NCI-H2081 (cell line): ENCODE data around the gene CHRNA9.
"Not testable (repeated sequence)": the region's sequence is repeated elsewhere in the genome, so short reads cannot be mapped to it uniquely, and the experiment has no call there.

ENCODE experiments used
- DNase-seq, 2 experiments: peaks; one replicate each; lab custom pipeline; 2025; lab: John Stamatoyannopoulos, UW

The CHRNA9 gene

GRCh38 chr4:40388239-40388638, 53.1 kb downstream of the CHRNA9 start:
- DNase-seq: no peak

GRCh38 chr4:40389986-40390385, 54.9 kb downstream of the CHRNA9 start:
- DNase-seq: no peak

DNA sequence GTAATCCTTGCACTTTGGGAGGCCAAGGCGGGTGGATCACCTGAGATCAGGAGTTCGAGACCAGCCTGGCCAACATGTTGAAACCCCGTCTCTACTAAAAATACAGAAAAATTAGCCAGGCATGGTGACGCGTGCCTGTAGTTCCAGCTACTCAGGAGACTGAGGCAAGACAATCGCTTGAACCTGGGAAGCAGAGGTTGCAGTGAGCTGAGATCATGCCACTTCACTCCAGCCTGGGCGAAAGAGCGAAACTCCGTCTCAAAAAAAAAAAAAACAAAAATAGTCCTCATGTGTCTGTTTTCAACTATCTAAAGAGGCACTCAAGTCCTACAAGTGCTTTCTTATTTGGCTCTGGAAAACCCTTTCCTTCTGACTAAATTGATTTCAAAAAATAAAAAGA, 57.1 kb downstream of the CHRNA9 start:
- DNase-seq: not testable (repeated sequence)

DNA sequence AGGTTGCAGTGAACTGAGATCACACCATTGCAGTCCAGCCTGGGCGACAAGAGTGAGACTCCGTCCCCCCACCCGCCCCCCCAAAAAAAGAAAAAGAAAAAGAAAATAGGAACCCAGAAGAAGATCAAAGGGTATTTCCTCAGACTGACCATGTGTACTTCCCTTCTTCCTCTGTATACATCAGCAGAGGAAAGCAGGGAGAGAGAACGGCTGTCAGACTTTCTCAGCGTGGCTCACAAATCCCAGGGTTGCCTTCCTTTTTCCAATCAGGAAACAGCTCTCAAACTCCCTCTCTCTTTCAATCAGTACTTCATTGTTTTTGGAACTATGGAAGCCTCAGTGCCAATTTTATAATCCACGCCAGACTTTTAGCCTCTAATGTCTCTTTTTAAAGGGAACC, 59.1 kb downstream of the CHRNA9 start:
- no peak for DNase-seq

GRCh38 chr4:40395166-40395900, 60.2 kb downstream of the CHRNA9 start:
- DNase-seq: no peak

GRCh38 chr4:40395908-40396793, 61.0 kb downstream of the CHRNA9 start:
- DNase-seq: peak; percentile 24 to 75

DNA sequence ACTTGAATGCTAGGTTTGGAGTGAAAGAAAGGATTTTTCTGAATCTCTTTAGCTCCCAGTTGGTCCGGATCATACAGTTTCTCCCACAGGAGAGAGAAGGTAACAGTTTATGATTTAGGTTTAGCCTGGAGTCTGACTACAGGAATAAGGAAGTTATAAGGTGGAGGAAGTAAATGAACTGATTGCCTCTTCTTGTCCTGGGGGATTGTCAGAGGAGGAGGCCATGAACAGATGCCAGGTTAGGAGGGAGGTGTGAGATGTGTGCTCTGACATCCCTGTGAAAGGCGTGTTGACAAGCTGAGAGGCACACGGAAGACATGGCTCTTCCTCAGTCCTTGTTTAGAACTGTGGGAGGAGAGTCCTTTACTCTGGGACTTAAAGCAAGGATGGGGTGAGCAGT, 64.4 kb downstream of the CHRNA9 start:
- DNase-seq: no peak

DNA sequence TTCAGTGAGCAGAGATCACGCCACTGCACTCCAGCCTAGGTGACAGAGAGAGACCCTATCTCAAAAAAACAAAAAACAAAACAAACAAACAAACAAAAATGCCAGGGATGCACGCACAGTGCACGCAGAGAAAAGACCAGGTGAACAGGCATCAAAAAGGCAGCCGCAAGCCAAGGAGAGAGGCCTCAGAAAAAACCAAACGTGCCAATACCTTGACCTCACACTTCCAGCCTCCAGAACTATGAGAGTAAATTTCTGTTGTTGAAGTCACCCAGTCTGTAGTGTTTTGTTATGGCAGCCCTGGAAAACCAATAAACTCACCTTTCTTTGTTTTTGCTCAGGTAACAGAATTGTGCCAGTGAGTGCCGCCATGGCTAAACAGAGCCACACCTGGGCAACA, 66.0 kb downstream of the CHRNA9 start:
- DNase-seq: no peak

DNA sequence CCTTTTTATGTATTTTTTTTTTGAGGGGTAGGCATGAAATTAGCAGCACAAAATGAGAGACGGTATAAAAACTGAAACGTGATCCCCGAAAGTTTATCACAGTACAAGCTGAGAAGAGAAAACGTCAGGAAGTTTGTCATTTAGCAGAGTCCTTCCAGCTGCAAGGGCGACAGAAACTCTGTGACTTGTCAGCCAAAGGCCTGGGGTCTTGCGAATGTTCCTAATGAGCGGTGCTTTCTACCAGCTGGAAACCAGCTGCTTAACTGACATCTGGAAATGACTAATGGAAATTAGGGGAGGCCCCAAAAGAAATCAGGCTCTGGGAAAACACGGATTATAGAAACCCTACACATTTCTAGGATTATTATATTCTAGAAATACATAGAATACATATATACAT, 66.5 kb downstream of the CHRNA9 start:
- no peak for DNase-seq

DNA sequence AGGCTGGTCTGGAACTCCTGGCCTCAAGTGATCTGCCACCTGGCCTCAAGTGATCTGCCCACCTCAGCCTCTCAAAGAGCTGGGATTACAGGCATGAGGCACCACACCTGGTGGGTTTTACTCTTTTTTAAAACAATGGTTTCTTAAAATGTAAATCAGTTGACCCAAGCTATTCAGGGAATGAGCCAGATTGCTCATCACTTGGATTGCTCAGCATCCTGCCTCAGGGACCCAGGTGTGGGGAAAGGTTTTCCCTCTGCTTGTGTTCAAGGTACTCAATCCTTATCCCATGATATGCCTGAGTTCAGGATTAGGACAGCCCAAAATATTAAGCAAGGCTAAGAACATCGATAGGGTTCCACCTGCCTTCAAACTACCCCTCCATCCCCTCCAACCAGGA, 67.4 kb downstream of the CHRNA9 start:
- DNase-seq: no peak

GRCh38 chr4:40403081-40403480, 67.9 kb downstream of the CHRNA9 start:
- no peak for DNase-seq
